HepG2 (cell line): ENCODE measurements around the gene BCL6B. TPM values are rescaled to one million over a fixed set of nuclear protein-coding genes. Genes with fewer than 3 reads are reported as not detected.

ENCODE experiments used
- ATAC-seq: fragments of 200-7000 bp; cut with Tn5 transposase; 3 replicates; pipeline ENCODE4 v1.9.1; 2020; ENCODE audit warnings: mild to moderate bottlenecking, moderate library complexity
- BruUV-seq: library from RNA; stranded (reverse); fragments of 400-500 nt; replicated peaks from 2 replicates; lab custom pipeline; 2021; lab: Mats Ljungman, UMichigan
- CTCF ChIA-PET: fragments of 300-600 bp; formaldehyde crosslinking; extraction: SDS; loops from one replicate; lab custom pipeline; 2021; ENCODE audit warnings: low total read pairs, inconsistent platforms, low intra/inter-chr PET ratio; lab: Yijun Ruan, JAX
- POLR2A ChIA-PET: fragments of 350-600 bp; sonication (Branson Sonifier 250); formaldehyde crosslinking; loops from one replicate; lab custom pipeline; 2020; ENCODE audit warnings: antibody characterized with exemption, inconsistent platforms; lab: Yijun Ruan, JAX
- DNase-seq: peaks from one replicate; pipeline ENCODE4 v3.0.0-alpha.2; 2015; ENCODE audit warnings: low spot score
- FAIRE-seq: peaks from 3 replicates; lab custom pipeline; 2011; peaks lifted over from hg19 to GRCh38; lab: Jason Lieb, UNC
- H2AFZ ChIP-seq: one replicate; pipeline ENCODE4 v1.6.1; 2011; ENCODE audit warnings: low read length, inconsistent platforms
- H3K27ac ChIP-seq: fragments of 300-600 bp; 3 replicates; pipeline ENCODE4 v1.8.0; 2011; ENCODE audit warnings: mixed run types, mild to moderate bottlenecking, mixed read lengths, low read length, inconsistent platforms; ENCODE audit not compliant: insufficient read depth; ENCODE audit errors: extremely low read length
- H3K27me3 ChIP-seq, 2 experiments: fragments of 200-600 bp in 1 of 2; 2 replicates in 1 of 2; 3 replicates in 1 of 2; pipeline versions ENCODE4 v1.6.0 to v1.8.0; 2011; ENCODE audit warnings: low read length in 2 of 2, mild to moderate bottlenecking in 2 of 2, moderate library complexity in 2 of 2, inconsistent platforms in 1 of 2; ENCODE audit not compliant: insufficient read depth in 2 of 2, control insufficient read depth in 1 of 2
- H3K36me3 ChIP-seq, 2 experiments: fragments of 200-600 bp in 1 of 2; replicated peaks in 1 of 2; 2 replicates in 1 of 2; 3 replicates in 1 of 2; pipeline versions ENCODE4 v1.5.1 to v1.8.0; 2011; ENCODE audit warnings: low read length in 2 of 2, inconsistent platforms in 1 of 2; ENCODE audit not compliant: insufficient read depth in 2 of 2, control insufficient read depth in 1 of 2
- H3K4me1 ChIP-seq: 2 replicates; pipeline ENCODE4 v1.5.1; 2012; ENCODE audit warnings: low read length, inconsistent platforms; ENCODE audit not compliant: insufficient read depth
- H3K4me2 ChIP-seq: 2 replicates; pipeline ENCODE4 v1.6.0; 2011; ENCODE audit warnings: low read depth, low read length, inconsistent platforms
- H3K4me3 ChIP-seq, 3 experiments: fragments of 200-600 bp in 1 of 3; sonication (generic), shearing (Covaris generic) in 1 of 3; replicated peaks in 1 of 3; 2 replicates each; pipeline ENCODE4 v1.5.1; 2011 to 2016; ENCODE audit warnings: low read length in 3 of 3, inconsistent platforms in 2 of 3, low read depth in 2 of 3, mild to moderate bottlenecking in 2 of 3, control low read depth in 1 of 3, mixed read lengths in 1 of 3; ENCODE audit not compliant: insufficient read depth in 1 of 3
- H3K79me2 ChIP-seq: one replicate; pipeline ENCODE4 v1.6.1; 2011; ENCODE audit warnings: low read length, inconsistent platforms; ENCODE audit not compliant: insufficient read depth
- H3K9ac ChIP-seq: 2 replicates; pipeline ENCODE4 v1.6.0; 2011; ENCODE audit warnings: mild to moderate bottlenecking, low read depth, low read length, inconsistent platforms; ENCODE audit not compliant: insufficient read depth
- H3K9me3 ChIP-seq: 2 replicates; pipeline ENCODE4 v1.5.1; 2012; ENCODE audit warnings: mild to moderate bottlenecking, low read length
- H4K20me1 ChIP-seq: 2 replicates; pipeline ENCODE4 v1.6.0; 2011; ENCODE audit warnings: inconsistent platforms, mild to moderate bottlenecking, low read length, moderate library complexity; ENCODE audit not compliant: insufficient read depth
- AGO2 ChIP-seq: fragments of 200-400 bp; formaldehyde crosslinking; optimal IDR thresholded peaks from 2 replicates; pipeline ENCODE3; 2017; ENCODE audit warnings: mild to moderate bottlenecking, low read depth, low read length, moderate library complexity
- ATF7-NPFF ChIP-seq: sonication (generic); formaldehyde crosslinking; IDR thresholded peaks from 2 replicates; pipeline ENCODE4 v1.8.1; 2023; ENCODE audit warnings: mild to moderate bottlenecking, low read depth, missing genetic modification reagents, moderate library complexity
- GATAD1 ChIP-seq: IDR thresholded peaks from 2 replicates; pipeline ENCODE4 v1.6.1; 2016; ENCODE audit warnings: missing genetic modification reagents, missing compliant biosample characterization
- HNRNPLL ChIP-seq: fragments of 200-400 bp; formaldehyde crosslinking; IDR thresholded peaks from 2 replicates; pipeline ENCODE4 v1.6.1; 2017; ENCODE audit warnings: mild to moderate bottlenecking, low read depth, low read length; ENCODE audit not compliant: poor library complexity, severe bottlenecking
- RNF219 ChIP-seq: sonication (generic); formaldehyde crosslinking; IDR thresholded peaks from 2 replicates; pipeline ENCODE4 v1.5.0; 2020; ENCODE audit warnings: mild to moderate bottlenecking, missing genetic modification reagents
- RORA ChIP-seq: sonication (generic); formaldehyde crosslinking; IDR thresholded peaks from 2 replicates; pipeline ENCODE4 v1.5.0; 2020; ENCODE audit warnings: mild to moderate bottlenecking, missing genetic modification reagents, moderate library complexity
- SALL1 ChIP-seq: sonication (generic); formaldehyde crosslinking; IDR thresholded peaks from 2 replicates; pipeline ENCODE4 v1.8.0; 2022; ENCODE audit warnings: mild to moderate bottlenecking, missing genetic modification reagents
- SETDB1 ChIP-seq: sonication (generic); formaldehyde crosslinking; IDR thresholded peaks from 2 replicates; pipeline ENCODE4 v1.5.1; 2020; ENCODE audit warnings: missing genetic modification reagents, mild to moderate bottlenecking, borderline replicate concordance
- SRSF4 ChIP-seq: fragments of 200-400 bp; formaldehyde crosslinking; IDR thresholded peaks from one replicate; pipeline ENCODE4 v1.6.1; 2018; ENCODE audit warnings: mild to moderate bottlenecking, low read depth, low read length, moderate library complexity; ENCODE audit not compliant: poor library complexity, severe bottlenecking
- ZFP1 ChIP-seq: IDR thresholded peaks from 2 replicates; pipeline ENCODE4 v1.6.1; 2016
- ZNF12 ChIP-seq: sonication (generic); formaldehyde crosslinking; IDR thresholded peaks from 2 replicates; pipeline ENCODE4 v1.5.0; 2020; ENCODE audit warnings: missing genetic modification reagents
- ZNF138 ChIP-seq: sonication (generic); formaldehyde crosslinking; IDR thresholded peaks from 2 replicates; pipeline ENCODE4 v1.5.0; 2020; ENCODE audit warnings: mild to moderate bottlenecking, low read depth, missing genetic modification reagents
- ZNF296 ChIP-seq: sonication (generic); formaldehyde crosslinking; conservative IDR thresholded peaks from 2 replicates; pipeline ENCODE4 v1.5.0; 2020; ENCODE audit warnings: mild to moderate bottlenecking, missing genetic modification reagents
- ZNF383 ChIP-seq: sonication (generic); formaldehyde crosslinking; IDR thresholded peaks from 2 replicates; pipeline ENCODE4 v1.4.0; 2020; ENCODE audit warnings: missing genetic modification reagents, mild to moderate bottlenecking, borderline replicate concordance
- WGBS: methylation state at CpG from one replicate; pipeline ENCODE4 v1.1.6; 2017; ENCODE audit warnings: low lambda C conversion rate; 5-methylcytosine and 5-hydroxymethylcytosine counted together
- in situ Hi-C: cut with HindIII; loops from 2 replicates; pipeline ENCODE4 v1.10.0; 2017; ENCODE audit warnings: low pct_unique_long_range_greater_than_20kb; ENCODE audit not compliant: extremely low pct_ligation_motif_present
- intact Hi-C: fragments of 100-400 bp; cut with micrococcal nuclease; formaldehyde crosslinking; loops from one replicate; pipeline ENCODE4 v1.10.0; 2022; ENCODE audit not compliant: unreplicated experiment
- polyA plus RNA-seq, 8 experiments: library from polyadenylated mRNA; depleted of rRNA in 3 of 8; stranded (reverse) in 7 of 8; unstranded in 1 of 8; fragments of >200 nt; fragmentation: Illumina TruSeq in 4 of 8; extraction: Trizol in 4 of 8; gene quantifications; 2 replicates each; pipeline versions ENCODE4 v1.2.1 to v1.2.3, GENCODE V29; 2011 to 2016; ENCODE audit warnings: low read depth in 4 of 8, missing spikeins in 1 of 8, mixed read lengths in 1 of 8; ENCODE audit not compliant: insufficient read depth in 1 of 8
- total RNA-seq, 5 experiments: library from RNA; depleted of rRNA; stranded (reverse); fragments of >200 nt; fragmentation: Illumina TruSeq; extraction: Trizol; gene quantifications; 2 replicates each; pipeline ENCODE4 v1.2.3, GENCODE V29; 2016; ENCODE audit warnings: low read depth in 1 of 5
- TF ChIP-seq, protein P1 (sequence below): sonication (generic); formaldehyde crosslinking; IDR thresholded peaks from 2 replicates; pipeline ENCODE4 v1.4.0; 2020; ENCODE audit warnings: missing genetic modification reagents, borderline replicate concordance

The BCL6B gene
- total and polyA plus RNA-seq, 2 of the 13 experiments (the other 11 are each of a cell fraction or from before 2014, with no cell fraction given), result not detected

DNA sequence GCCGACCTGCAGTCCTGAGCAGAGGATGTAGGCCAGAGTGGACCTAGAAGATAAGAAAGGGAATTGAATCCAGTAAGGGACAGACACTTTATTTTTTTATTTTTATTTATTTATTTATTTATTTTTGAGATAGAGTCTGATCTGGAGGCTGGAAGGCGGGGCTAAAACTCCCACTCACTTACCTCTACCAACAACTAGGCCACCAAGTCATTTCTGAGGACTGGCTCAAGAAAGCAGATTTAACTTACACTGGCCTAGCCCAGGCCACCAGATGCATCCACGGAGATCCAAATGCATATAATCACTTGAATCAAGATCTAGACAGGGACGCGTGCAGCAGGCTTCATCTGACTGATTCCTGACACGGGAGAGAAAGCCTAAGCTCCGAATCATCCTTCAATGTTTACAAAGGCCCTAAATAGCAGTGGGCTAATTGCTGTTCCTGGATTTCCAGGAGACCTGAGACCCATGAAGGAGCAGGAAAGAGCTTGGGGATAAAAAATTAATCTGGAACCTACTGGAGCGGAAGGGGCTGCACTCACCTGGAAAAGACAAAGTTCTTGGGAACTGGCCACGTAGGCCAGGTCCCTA lies 28.1 kb upstream of the BCL6B start:
- WGBS, result 90% methylated on average over 9 of the region's 9 CpGs
- in situ Hi-C loops (no loop called here), intact Hi-C loops (no loop called here)
- H3K4me2 ChIP-seq, result no peak overlapping the region
- H3K79me2 ChIP-seq, result no peaks in the 10 kb centered on the region
- FAIRE-seq, result no peak
- no peaks in the 10 kb centered on the region for H4K20me1 ChIP-seq
- no peak overlapping the region for H3K4me3 ChIP-seq
- DNase-seq, result no peak
- H2AFZ ChIP-seq, result no peak overlapping the region
- ChIA-PET POLR2A (no interaction called here), CTCF (no interaction called here)
- ATAC-seq, result no peak
- no peaks in the 10 kb centered on the region for H3K4me1 ChIP-seq
- TF ChIP-seq, protein P1, sequence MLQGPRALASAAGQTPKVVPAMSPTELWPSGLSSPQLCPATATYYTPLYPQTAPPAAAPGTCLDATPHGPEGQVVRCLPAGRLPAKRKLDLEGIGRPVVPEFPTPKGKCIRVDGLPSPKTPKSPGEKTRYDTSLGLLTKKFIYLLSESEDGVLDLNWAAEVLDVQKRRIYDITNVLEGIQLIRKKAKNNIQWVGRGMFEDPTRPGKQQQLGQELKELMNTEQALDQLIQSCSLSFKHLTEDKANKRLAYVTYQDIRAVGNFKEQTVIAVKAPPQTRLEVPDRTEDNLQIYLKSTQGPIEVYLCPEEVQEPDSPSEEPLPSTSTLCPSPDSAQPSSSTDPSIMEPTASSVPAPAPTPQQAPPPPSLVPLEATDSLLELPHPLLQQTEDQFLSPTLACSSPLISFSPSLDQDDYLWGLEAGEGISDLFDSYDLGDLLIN (CRISPR knock-in tag), result no peak
- TF ChIP-seq SALL1 (CRISPR knock-in tag) (no peak), ZNF296 (no peak), ZFP1 (CRISPR knock-in tag) (no peak), ZNF138 (no peak)
- TF ChIP-seq, all 625 proteins: peak for 0
- no peak overlapping the region for H3K27ac ChIP-seq
- peaks cover 4 to 10% of the 10 kb centered on the region in 2 experiments; a peak in 4 of 5 replicates for H3K36me3 ChIP-seq
- no peak overlapping the region for H3K9ac ChIP-seq
- H3K27me3 ChIP-seq, result no peaks in the 10 kb centered on the region
- H3K9me3 ChIP-seq, result no peaks in the 10 kb centered on the region
- BruUV-seq, result TSS peak; percentile 19

GRCh38 chr17:6995500-6996255 lies 27.2 kb upstream of the BCL6B start, which contains the start of gene ALOX12:
Gene ALOX12 (plus strand): TSS chr17:6996049. CDS start chr17:6996118, 69 bp downstream.
- in situ Hi-C loops, result no loop called here
- no peaks in the 10 kb centered on the region for H3K79me2 ChIP-seq
- no TSS peak for BruUV-seq
- CTCF ChIA-PET, result no interaction called here
- intact Hi-C loops, result no loop called here
- WGBS, result 93% methylated on average over 36 of the region's 64 CpGs
- ATAC-seq, result no peak
- POLR2A ChIA-PET, result no interaction called here
- DNase-seq, result no peak
- no peaks in the 10 kb centered on the region for H3K9me3 ChIP-seq
- no peak within 1 kb of the TSS for H3K27ac ChIP-seq
- H3K36me3 ChIP-seq, result peaks cover 7 to 19% of the 10 kb centered on the region in 2 experiments; a peak in 4 of 5 replicates
- H4K20me1 ChIP-seq, result no peaks in the 10 kb centered on the region
- H3K4me1 ChIP-seq, result no peaks in the 10 kb centered on the region
- no peak for FAIRE-seq
- no peak within 1 kb of the TSS for H2AFZ ChIP-seq
- H3K9ac ChIP-seq, result no peak within 1 kb of the TSS
- no peak within 1 kb of the TSS for H3K4me2 ChIP-seq
- H3K27me3 ChIP-seq, result no peaks in the 10 kb centered on the region
- H3K4me3 ChIP-seq, result no peak within 1 kb of the TSS
- no peak for TF ChIP-seq SRSF4
- no peak for TF ChIP-seq RORA
- no peak for TF ChIP-seq ZNF12 (CRISPR knock-in tag)
- TF ChIP-seq GATAD1, result no peak
- TF ChIP-seq ZNF383 (CRISPR knock-in tag), result no peak
- TF ChIP-seq HNRNPLL, result no peak
- no peak for TF ChIP-seq SETDB1 (CRISPR knock-in tag)
- no peak for TF ChIP-seq RNF219 (CRISPR knock-in tag)
- TF ChIP-seq AGO2, result peak; percentile 70
- TF ChIP-seq ATF7-NPFF, result no peak
